Measurements from ENCODE around the gene BEST4.

Gene BEST4

GRCh38 chr1:44806704-44807363 is 18.9 kb upstream of the BEST4 start, which contains the start of gene DYNLT4:
Gene DYNLT4, minus strand, starts transcription at chr1:44807351. Its CDS starts 683 bp downstream, at chr1:44806668.
- H3K36me3 ChIP-seq (replicated peaks in 1 of 2; ENCODE audit: control insufficient read depth in 2 of 2, insufficient read depth in 2 of 2, low read length in 2 of 2), result peaks cover 22 to 41% of the 10 kb centered on the region in 2 donors
- H3K9ac ChIP-seq (ENCODE audit: low read depth, low read length, poor library complexity), result no peak within 1 kb of the TSS
- H3K9me3 ChIP-seq (replicated peaks in 1 of 2; ENCODE audit: control insufficient read depth in 2 of 2, insufficient read depth in 1 of 2, low read depth in 1 of 2, low read length in 2 of 2), result no peaks in the 10 kb centered on the region
- H2AK5ac ChIP-seq (ENCODE audit: low read depth, low read length), result peak within 1 kb of the TSS; percentile 96
- peak within 1 kb of the TSS; percentile 98 for H3K18ac ChIP-seq (ENCODE audit: low read length)
- peak within 1 kb of the TSS; percentile 64 for H3K4me2 ChIP-seq (ENCODE audit: insufficient read depth, low read length, poor library complexity, severe bottlenecking)
- DNase-seq (ENCODE audit: low spot score), result no peak
- peaks cover 40 to 54% of the 10 kb centered on the region in 2 donors for H3K4me1 ChIP-seq (ENCODE audit: control insufficient read depth in 2 of 2, insufficient read depth in 1 of 2, low read depth in 1 of 2, low read length in 2 of 2)
- peak within 1 kb of the TSS; percentile 78 for H2AFZ ChIP-seq (ENCODE audit: low read length)
- H2BK120ac ChIP-seq (ENCODE audit: low read depth, low read length), result peak within 1 kb of the TSS; percentile 58
- peak within 1 kb of the TSS; percentile 26 for H2BK15ac ChIP-seq (ENCODE audit: low read length)
- no peak within 1 kb of the TSS for H3K14ac ChIP-seq (ENCODE audit: low read length)
- H3K4ac ChIP-seq (ENCODE audit: low read length), result peak within 1 kb of the TSS; percentile 97
- no peaks in the 10 kb centered on the region for H3K27me3 ChIP-seq (ENCODE audit: control insufficient read depth in 3 of 3, insufficient read depth in 3 of 3, low read depth in 1 of 3, low read length in 3 of 3)
- peaks cover 2% of the 10 kb centered on the region for H3K79me1 ChIP-seq (ENCODE audit: low read depth, low read length)
- H3K4me3 ChIP-seq (ENCODE audit: low read length in 2 of 2), result peak within 1 kb of the TSS in 1 of 2 donors; percentile 47
- no peak within 1 kb of the TSS for H4K8ac ChIP-seq (ENCODE audit: low read depth, low read length)
- H2BK12ac ChIP-seq (ENCODE audit: low read length), result peak within 1 kb of the TSS; percentile 53
- peak within 1 kb of the TSS; percentile 41 for H4K91ac ChIP-seq (ENCODE audit: low read depth, low read length, poor library complexity)
- peak within 1 kb of the TSS; percentile 88 for H2BK5ac ChIP-seq (ENCODE audit: low read length)
- no CpG with 5 or more reads among the region's 7 CpGs for WGBS, 2 donors (ENCODE audit: extremely low coverage in 2 of 2, insufficient read length in 2 of 2, insufficient replicate concordance in 1 of 2)
- peak within 1 kb of the TSS; percentile 93 for H3K27ac ChIP-seq (replicated peaks; ENCODE audit: low read length)
- peak within 1 kb of the TSS; percentile 45 for H3K23ac ChIP-seq (ENCODE audit: low read depth, low read length, poor library complexity)

DNA sequence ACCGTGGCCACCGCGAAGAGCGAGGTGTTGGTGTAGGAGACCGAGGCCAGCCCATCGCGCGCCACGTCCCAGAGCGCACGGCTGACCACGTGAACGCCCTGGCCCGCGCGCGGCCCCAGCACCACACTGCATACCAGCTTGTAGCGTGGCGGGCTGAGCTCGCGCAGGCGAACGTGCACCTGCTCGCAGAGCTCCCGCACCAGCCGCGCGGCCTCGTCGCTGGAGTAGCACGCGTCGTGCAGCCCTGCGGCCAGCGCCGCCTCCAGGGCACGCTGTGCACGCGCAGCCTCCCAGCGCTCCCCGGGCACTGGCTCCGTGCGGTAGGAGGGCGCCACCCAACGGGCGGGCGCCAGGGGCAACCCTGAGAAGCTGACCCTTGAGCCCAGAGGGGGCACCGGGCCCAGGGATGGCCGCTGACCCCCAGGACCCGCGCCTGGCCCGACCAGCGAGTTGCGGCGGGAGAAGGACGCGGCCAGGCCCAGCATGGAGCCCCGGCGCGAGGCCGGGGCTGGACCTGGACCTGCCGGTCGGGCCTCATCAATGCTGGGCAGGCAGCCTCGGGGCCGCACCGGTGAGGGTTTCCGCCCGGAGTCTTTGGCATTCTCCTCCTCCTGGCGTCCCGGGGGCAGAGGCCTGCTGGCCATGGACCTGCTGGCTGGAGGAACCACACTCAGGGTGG is 18.2 kb upstream of the BEST4 start:
- H3K23ac ChIP-seq (ENCODE audit: low read depth, low read length, poor library complexity), result peak overlapping the region; percentile 40
- peak overlapping the region; percentile 31 for H2BK5ac ChIP-seq (ENCODE audit: low read length)
- H2AFZ ChIP-seq (ENCODE audit: low read length), result no peak overlapping the region
- no peak overlapping the region for H3K4ac ChIP-seq (ENCODE audit: low read length)
- peaks cover 2% of the 10 kb centered on the region for H3K79me1 ChIP-seq (ENCODE audit: low read depth, low read length)
- H4K91ac ChIP-seq (ENCODE audit: low read depth, low read length, poor library complexity), result peak overlapping the region; percentile 7
- H3K9ac ChIP-seq (ENCODE audit: low read depth, low read length, poor library complexity), result peak overlapping the region; percentile 36
- H2BK12ac ChIP-seq (ENCODE audit: low read length), result peak overlapping the region; percentile 92
- H2AK5ac ChIP-seq (ENCODE audit: low read depth, low read length), result peak overlapping the region; percentile 9
- H3K4me1 ChIP-seq (ENCODE audit: control insufficient read depth in 2 of 2, insufficient read depth in 1 of 2, low read depth in 1 of 2, low read length in 2 of 2), result peaks cover 45 to 51% of the 10 kb centered on the region in 2 donors
- H3K14ac ChIP-seq (ENCODE audit: low read length), result no peak overlapping the region
- H3K4me2 ChIP-seq (ENCODE audit: insufficient read depth, low read length, poor library complexity, severe bottlenecking), result no peak overlapping the region
- H3K9me3 ChIP-seq (replicated peaks in 1 of 2; ENCODE audit: control insufficient read depth in 2 of 2, insufficient read depth in 1 of 2, low read depth in 1 of 2, low read length in 2 of 2), result no peaks in the 10 kb centered on the region
- H3K27me3 ChIP-seq (ENCODE audit: control insufficient read depth in 3 of 3, insufficient read depth in 3 of 3, low read depth in 1 of 3, low read length in 3 of 3), result no peaks in the 10 kb centered on the region
- no CpG with 5 or more reads among the region's 70 CpGs for WGBS, 2 donors (ENCODE audit: extremely low coverage in 2 of 2, insufficient read length in 2 of 2, insufficient replicate concordance in 1 of 2)
- H4K8ac ChIP-seq (ENCODE audit: low read depth, low read length), result no peak overlapping the region
- H3K27ac ChIP-seq (replicated peaks; ENCODE audit: low read length), result no peak overlapping the region
- no peak for DNase-seq (ENCODE audit: low spot score)
- peak overlapping the region; percentile 73 for H3K18ac ChIP-seq (ENCODE audit: low read length)
- H3K4me3 ChIP-seq (ENCODE audit: low read length in 2 of 2), result no peak overlapping the region
- peaks cover 22 to 41% of the 10 kb centered on the region in 2 donors for H3K36me3 ChIP-seq (replicated peaks in 1 of 2; ENCODE audit: control insufficient read depth in 2 of 2, insufficient read depth in 2 of 2, low read length in 2 of 2)
- H2BK15ac ChIP-seq (ENCODE audit: low read length), result peak overlapping the region; percentile 13
- no peak overlapping the region for H2BK120ac ChIP-seq (ENCODE audit: low read depth, low read length)

DNA sequence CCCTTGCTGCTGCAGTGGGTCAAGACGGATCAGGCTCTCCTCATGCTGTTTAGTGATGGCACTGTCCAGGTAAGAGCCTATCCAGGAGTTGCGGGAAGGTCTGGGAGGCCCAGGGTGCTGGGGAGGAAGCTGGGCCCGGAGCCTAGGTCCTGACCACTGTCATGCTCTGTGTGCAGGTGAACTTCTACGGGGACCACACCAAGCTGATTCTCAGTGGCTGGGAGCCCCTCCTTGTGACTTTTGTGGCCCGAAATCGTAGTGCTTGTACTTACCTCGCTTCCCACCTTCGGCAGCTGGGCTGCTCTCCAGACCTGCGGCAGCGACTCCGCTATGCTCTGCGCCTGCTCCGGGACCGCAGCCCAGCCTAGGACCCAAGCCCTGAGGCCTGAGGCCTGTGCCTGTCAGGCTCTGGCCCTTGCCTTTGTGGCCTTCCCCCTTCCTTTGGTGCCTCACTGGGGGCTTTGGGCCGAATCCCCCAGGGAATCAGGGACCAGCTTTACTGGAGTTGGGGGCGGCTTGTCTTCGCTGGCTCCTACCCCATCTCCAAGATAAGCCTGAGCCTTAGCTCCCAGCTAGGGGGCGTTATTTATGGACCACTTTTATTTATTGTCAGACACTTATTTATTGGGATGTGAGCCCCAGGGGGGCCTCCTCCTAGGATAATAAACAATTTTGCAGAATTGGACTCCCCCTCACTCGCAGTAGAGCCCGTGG is 17.5 kb upstream of the BEST4 start:
- peak overlapping the region; percentile 39 for H3K18ac ChIP-seq (ENCODE audit: low read length)
- no peak overlapping the region for H4K91ac ChIP-seq (ENCODE audit: low read depth, low read length, poor library complexity)
- no peak overlapping the region for H3K4me3 ChIP-seq (ENCODE audit: low read length in 2 of 2)
- DNase-seq (ENCODE audit: low spot score), result no peak
- WGBS, 2 donors (ENCODE audit: extremely low coverage in 2 of 2, insufficient read length in 2 of 2, insufficient replicate concordance in 1 of 2), result no CpG with 5 or more reads among the region's 20 CpGs
- H3K79me1 ChIP-seq (ENCODE audit: low read depth, low read length), result peaks cover 5% of the 10 kb centered on the region
- no peak overlapping the region for H3K27ac ChIP-seq (replicated peaks; ENCODE audit: low read length)
- H3K9me3 ChIP-seq (replicated peaks in 1 of 2; ENCODE audit: control insufficient read depth in 2 of 2, insufficient read depth in 1 of 2, low read depth in 1 of 2, low read length in 2 of 2), result no peaks in the 10 kb centered on the region
- no peaks in the 10 kb centered on the region for H3K27me3 ChIP-seq (ENCODE audit: control insufficient read depth in 3 of 3, insufficient read depth in 3 of 3, low read depth in 1 of 3, low read length in 3 of 3)
- H2BK15ac ChIP-seq (ENCODE audit: low read length), result no peak overlapping the region
- H3K4me1 ChIP-seq (ENCODE audit: control insufficient read depth in 2 of 2, insufficient read depth in 1 of 2, low read depth in 1 of 2, low read length in 2 of 2), result peaks cover 48 to 53% of the 10 kb centered on the region in 2 donors
- H3K9ac ChIP-seq (ENCODE audit: low read depth, low read length, poor library complexity), result no peak overlapping the region
- no peak overlapping the region for H3K4me2 ChIP-seq (ENCODE audit: insufficient read depth, low read length, poor library complexity, severe bottlenecking)
- H3K36me3 ChIP-seq (replicated peaks in 1 of 2; ENCODE audit: control insufficient read depth in 2 of 2, insufficient read depth in 2 of 2, low read length in 2 of 2), result peaks cover 22 to 41% of the 10 kb centered on the region in 2 donors
- H3K23ac ChIP-seq (ENCODE audit: low read depth, low read length, poor library complexity), result no peak overlapping the region
- H2BK12ac ChIP-seq (ENCODE audit: low read length), result peak overlapping the region; percentile 14
- no peak overlapping the region for H3K14ac ChIP-seq (ENCODE audit: low read length)
- peak overlapping the region; percentile 31 for H2BK5ac ChIP-seq (ENCODE audit: low read length)
- H2BK120ac ChIP-seq (ENCODE audit: low read depth, low read length), result no peak overlapping the region
- H3K4ac ChIP-seq (ENCODE audit: low read length), result no peak overlapping the region
- H2AK5ac ChIP-seq (ENCODE audit: low read depth, low read length), result no peak overlapping the region
- H2AFZ ChIP-seq (ENCODE audit: low read length), result no peak overlapping the region
- H4K8ac ChIP-seq (ENCODE audit: low read depth, low read length), result no peak overlapping the region

Data from neuronal stem cell (in vitro differentiated cells).